HG03039 (cell line): ENCODE results near the gene RFC1.
"Not testable (repeated sequence)": the region's sequence is repeated elsewhere in the genome, so short reads cannot be mapped to it uniquely, and the experiment has no call there.

Source experiments
- ATAC-seq: cut with Tn5 transposase; IDR thresholded peaks from one replicate; pipeline ENCODE4 v1.9.1; 2021; ENCODE audit warnings: mild to moderate bottlenecking, moderate library complexity; ENCODE audit not compliant: unreplicated experiment

The RFC1 gene

DNA sequence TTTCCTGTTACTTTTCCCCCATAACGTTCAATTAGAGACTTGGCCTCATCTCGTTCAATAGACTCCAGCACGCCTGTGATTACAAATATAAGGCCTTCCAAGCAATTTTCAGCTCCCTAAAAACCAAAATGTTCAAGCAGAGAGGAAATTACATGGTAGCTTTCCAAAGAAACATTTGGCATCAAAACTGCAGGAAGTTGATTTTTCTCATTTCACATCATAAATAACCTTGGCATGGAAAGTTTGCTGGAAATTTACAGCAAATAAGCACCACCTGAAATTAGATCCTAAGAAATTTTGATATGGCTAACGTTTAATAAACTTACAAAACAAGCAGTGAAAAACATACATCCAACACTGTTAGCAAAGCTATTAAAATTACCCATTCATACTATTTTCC lies 53.3 kb downstream of the RFC1 start:
- no peak for ATAC-seq

DNA sequence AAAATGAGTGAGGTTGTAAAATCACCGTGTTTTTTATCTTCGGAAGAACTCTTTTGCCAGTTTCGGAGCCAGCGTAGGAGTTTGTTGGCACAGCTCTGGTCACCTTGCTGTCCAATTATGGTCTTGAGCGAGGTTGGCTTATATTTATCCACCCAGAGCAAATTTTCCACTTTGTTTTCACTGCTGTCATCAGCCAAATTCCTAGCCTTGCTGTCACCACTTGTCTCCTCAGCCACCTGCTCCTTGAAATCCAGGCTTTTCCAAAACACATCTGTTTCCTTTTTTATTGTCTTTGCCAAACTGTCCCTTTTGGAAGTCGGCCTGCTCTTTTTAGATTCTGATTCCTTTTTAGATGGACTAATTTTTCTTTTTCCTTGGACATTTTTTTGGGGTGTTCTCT lies 57.6 kb downstream of the RFC1 start:
- ATAC-seq, result no peak

DNA sequence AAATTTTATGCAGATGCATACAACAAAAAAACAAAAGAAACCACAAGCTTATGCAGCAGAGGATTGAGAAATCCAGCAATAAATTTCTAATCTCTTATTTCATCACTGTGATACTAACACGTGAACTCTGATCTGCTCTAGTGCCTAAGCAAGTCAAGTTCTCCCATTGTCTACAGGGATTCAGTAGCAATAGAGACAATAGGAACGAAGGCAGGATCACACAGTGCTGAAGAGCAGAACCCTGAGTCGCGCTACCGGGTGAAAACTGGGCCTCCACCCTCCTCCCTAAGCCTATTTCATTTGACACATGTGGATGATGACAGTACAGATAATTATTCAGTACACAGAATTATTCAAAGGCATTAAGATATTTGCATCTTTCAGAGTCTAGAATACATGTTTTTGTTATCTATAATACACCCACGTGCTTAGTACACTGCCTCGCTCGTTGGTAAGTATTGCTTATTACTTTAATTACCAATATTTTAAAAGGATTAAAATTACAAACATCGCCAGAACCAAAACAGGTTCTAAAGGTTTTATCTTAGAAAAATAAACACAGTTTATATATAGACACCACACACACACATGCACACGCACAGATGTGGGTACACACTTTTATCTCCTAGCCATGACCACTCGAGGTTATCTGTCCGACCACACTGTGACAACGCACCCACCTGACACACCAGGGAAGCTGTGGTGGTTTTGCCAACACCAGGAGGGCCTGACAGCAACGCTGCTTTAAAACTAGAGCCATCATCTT lies 60.1 kb downstream of the RFC1 start:
- no peak for ATAC-seq

DNA sequence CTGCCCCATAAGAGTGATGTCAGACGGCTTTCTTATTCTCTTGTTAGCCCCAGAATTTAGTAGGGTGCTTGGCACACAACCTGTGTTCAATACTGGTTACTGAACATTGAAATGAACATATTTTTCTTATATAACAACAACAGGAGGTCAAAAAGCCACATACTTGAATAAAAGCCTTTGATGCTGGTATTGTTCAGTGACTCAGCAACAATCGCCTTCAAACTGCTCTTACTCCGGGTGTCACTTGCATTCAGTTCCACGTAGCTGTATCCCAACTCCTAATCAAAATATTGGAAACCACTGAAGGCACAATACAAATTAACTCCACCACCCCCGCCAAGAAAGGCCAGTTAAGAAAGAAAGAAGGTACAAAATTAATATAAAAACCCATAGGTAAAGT lies 61.5 kb downstream of the RFC1 start:
- ATAC-seq, result no peak

DNA sequence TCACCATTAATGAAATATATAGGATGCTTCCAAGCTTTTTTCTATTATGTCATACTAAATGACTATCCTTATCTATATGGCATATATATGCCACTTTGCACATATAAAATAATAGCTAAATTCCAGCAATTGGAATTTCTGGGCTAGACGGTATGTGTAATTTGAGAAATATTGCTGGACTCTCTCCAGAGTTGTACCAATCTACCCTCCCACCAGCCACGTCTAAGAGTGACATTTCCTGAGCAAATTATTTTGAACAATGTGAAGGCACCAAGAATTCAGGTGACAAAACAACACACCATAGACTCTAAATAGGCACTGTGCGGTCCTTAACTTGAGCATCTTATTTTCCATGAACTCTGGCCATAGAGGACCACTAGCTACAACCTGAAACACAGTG lies 62.3 kb downstream of the RFC1 start:
- no peak for ATAC-seq

DNA sequence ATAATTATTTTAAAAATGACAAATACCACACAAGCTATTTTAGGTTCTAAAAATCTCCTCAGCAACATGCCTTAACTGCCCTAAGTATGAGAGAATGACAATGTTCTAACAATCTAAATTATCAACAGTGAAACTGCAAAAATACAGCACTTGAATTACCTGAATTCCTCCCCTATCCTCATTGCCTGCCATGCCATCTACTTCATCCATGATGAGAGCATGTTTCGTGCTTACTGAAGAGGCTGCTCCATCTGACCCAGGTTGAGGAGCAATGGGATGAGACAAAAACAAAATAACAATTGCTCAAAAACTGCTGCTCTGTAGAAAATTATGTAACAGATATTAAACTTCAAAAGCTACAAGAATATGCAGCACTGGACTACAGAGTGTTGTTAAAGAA lies 63.3 kb downstream of the RFC1 start:
- ATAC-seq, result no peak

DNA sequence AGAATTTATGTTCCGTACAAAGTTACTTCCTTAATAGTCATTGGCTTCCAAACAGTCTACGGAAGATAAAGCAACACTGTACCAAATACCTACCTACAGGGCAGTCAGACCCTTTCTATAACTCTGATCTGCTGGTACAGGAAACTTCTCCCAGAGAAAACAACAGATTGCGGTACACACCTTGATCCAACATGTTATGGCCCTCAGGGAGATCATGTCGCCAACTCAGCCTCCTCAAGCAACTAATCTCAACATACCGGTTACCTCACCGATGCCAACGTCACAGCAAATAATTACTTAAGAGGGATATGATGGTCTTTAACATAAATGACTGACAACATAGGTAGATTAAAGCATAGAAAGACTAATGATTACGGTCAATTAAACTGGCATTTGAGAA lies 70.4 kb downstream of the RFC1 start:
- ATAC-seq, result no peak

DNA sequence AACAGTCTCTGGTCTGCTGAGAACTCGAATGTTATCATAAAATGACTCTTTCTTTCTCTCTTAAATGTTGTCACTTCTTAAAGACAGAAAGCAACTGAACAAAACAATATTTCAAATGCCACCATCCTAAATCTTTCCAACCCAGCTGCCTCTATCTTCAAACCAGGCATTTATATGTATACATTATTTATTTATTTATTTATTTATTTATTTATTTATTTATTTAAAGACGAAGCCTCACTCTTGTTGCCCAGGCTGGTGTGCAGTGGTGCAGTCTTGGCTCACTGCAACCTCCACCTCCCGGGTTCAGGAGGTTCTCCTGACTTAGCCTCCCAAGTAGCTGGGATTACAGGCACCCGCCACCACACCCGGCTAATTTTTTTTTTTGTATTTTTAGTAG lies 73.7 kb downstream of the RFC1 start:
- ATAC-seq, result not testable (repeated sequence)

DNA sequence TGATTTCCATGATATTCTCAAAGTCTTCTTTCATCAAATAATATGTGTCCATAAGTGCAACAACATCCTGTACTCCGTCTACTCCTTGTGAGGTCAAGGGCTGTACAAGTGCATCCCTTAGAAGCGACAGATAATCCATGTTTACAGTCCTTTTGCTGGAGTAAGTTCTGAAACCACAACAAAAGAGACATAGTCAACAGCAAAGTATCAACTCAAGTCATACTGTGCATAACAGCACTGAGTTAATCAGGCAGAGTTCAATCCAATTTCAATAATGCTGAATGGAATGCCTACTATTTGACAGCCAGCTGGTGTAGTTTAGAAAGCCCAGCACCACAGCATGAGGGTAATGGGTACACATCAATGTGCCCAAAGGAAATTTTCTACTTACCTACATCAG lies 74.5 kb downstream of the RFC1 start:
- ATAC-seq, result no peak

DNA sequence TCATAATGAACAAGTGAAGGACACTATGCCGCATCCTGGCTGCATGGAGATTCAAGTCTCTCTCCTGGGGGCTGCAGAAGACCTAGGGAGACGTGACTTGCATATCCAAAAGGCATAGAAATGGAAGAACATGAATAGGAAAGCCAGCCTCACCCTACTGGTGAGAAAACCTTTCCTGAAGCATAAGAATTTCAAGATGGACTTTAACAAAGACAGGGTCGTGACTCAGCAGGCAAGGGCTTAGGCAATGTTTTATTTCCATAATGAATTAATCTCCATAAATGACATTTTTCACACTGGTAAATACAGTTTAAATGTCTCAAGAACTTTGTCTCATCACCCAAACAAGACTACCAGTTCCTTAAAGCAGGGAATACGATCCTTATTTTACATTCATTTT lies 78.9 kb downstream of the RFC1 start:
- no peak for ATAC-seq

DNA sequence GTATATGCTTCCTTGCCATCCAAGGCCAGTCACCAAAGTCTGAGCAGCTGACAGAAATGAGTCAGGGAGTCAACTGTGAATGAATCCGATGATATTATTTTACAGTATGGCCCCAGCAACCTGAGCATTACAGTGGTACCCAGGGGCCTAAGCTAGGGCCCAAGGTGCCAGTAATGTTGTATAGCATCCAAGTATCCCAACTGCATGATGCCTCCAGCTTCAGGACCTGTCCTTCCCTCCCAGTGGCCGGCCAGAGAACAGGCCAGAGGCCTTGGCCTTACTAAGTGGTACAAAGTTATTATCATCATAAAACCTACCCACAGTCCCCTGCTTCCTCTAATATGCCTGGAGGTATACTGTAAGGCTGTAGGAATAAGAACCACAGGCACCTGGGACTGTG lies 79.9 kb downstream of the RFC1 start:
- ATAC-seq, result no peak

DNA sequence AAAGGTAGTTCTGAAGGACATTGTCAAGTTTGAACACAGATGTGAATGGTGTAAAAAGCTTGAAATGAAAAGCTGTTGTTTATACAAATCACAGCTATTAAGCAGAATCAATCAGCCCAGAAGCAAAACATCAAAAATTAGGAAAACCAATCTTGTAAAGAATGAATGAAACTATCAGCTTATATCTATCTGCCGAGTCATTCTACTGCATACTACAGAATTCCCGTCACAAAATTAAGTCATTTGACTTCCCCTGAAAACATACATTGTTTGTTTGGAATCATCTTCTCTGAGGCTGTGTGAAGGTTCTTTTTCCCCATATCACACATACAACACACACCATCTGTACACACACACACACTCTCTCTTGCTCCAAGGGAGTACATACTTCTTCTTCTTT lies 80.3 kb downstream of the RFC1 start:
- ATAC-seq, result no peak

DNA sequence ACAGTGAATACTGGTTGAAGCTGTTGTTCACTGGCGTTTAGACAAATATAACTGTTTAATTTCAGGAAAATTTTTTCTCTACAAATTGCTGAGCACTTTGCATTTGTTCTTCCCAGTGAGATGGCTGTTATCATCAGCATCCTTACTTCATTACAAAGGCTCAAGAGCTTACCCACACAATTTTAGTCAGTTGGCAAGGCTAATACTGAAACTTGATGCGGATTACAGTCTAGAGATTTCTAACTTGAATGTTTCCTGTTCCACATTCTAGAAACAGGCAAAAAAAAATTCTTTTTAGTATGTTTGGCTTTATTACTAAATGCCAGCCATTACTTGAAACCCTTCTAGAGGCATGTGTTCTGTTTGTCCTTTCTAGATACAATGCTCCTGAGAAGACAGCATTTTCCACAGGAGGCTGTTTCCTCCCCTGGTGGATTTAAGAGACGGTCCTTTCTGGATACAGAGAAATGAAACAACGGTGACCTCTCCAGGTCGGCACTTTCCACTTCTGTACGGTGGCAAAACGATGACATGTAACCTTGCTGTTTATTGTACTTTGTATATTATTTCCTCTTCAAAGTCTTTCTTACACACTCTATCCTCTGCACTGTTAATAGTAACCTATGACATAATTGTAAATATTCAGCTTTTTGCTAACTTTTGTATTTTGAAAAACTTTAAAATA lies 80.9 kb downstream of the RFC1 start:
- no peak for ATAC-seq

DNA sequence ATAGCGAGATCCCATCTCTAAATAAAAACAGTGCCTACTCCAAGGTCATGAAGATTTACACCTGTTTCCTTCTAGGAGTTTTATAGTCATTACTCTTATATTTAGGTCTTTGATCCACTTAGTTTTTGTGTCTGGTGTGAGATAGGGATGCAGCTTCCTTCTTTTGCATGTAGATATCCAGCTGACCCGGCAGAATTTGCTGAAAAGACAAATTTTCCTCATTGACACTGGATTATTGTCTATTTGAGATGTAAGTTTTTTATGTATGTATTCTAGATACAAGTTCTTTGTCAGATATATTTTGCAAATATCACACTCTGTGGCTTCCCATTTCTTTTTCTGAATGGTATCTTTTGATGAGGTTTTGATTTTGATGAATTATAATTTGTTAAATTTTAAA lies 85.4 kb downstream of the RFC1 start:
- ATAC-seq, result no peak

DNA sequence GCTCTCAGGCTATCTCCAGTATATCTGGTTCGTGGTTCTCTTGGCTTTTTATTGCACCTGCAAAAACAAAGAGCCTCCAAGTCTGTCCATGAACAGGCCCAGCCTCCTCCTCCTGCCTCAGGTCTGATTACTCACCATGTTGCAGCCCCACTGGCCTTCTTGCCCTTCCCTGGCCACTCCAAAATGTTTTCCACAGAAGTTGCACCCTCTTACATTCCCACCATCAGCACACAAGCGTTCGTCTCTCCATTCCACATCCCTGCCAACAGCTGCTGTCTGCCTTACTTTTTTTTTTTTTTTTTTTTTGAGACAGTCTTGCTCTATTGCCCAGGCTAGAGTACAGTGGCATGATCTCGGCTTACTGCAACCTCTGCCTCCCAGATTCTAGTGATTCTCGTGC lies 86.7 kb downstream of the RFC1 start:
- no peak for ATAC-seq

DNA sequence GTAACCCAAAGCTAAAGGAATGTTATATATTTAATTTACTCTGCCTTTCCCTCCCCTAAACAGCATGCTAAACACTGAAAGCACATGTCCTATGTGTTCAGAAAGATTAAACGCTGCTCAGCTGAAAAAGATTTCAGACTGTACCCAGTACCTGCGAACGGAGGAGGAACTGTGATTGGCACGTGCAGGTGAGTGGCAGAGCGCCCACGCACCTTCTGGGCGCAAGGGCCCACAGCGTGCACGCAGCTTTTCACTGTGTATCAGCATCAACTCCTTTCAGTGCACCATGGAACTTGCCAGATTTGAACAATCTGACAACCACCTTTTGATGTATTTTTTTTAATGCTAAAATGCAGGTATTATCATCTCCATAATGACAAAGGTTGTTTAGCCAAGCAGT lies 87.7 kb downstream of the RFC1 start:
- no peak for ATAC-seq

DNA sequence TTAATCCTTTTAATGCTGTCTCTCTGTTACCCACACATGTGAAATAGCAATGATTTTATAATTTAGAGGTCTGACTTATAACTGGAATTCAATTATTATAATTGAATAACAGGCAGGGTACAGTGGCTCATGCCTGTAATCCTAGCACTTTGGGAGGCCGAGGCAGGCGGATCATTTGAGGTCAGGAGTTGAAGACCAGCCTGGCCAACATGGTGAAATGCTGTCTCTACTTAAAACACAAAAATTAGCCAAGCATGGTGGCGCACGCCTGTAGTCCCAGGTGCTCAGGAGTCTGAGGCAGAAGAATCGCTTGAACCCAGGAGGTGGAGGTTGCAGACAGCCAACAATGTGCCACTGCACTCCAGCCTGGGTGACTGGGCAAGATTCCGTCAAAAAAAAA lies 88.5 kb downstream of the RFC1 start:
- not testable (repeated sequence) for ATAC-seq

DNA sequence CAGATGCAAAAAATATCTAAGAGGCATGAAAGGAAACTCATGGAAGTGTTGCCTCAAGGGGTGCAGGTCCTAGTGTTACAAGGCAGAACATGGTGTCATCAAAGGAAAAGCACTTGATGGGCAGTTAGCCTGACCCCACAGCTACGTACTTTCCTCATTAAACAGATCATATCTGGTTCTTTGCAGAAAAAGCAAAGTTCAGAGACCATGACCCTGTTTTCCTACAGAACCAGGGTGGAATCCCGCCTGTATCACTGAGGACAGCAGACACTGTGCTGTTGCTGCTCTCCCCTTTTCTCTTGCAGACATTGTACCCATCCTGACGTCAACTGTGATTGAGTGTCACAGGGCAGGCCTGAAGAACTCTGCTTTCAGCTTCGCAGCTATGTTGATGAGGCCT lies 91.7 kb downstream of the RFC1 start:
- ATAC-seq, result no peak

DNA sequence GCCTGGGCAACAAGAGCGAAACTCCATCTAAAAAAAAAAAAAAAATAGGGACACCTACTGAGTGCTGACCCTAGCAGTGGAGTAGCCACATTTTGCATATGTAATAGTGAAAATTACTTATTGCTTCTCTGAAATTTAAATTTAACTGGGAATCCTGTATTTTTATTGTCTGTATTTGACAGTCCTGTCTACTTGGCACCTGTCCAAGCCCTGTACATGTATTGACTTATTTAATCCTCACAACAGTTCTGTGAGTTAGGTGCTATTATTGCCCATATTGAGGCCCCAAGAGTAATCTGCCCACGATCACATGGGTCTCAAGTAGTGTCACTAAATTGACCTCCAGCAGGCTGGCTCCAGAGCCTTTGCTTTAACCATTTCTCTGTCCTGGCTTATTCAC lies 102.3 kb downstream of the RFC1 start:
- no peak for ATAC-seq

DNA sequence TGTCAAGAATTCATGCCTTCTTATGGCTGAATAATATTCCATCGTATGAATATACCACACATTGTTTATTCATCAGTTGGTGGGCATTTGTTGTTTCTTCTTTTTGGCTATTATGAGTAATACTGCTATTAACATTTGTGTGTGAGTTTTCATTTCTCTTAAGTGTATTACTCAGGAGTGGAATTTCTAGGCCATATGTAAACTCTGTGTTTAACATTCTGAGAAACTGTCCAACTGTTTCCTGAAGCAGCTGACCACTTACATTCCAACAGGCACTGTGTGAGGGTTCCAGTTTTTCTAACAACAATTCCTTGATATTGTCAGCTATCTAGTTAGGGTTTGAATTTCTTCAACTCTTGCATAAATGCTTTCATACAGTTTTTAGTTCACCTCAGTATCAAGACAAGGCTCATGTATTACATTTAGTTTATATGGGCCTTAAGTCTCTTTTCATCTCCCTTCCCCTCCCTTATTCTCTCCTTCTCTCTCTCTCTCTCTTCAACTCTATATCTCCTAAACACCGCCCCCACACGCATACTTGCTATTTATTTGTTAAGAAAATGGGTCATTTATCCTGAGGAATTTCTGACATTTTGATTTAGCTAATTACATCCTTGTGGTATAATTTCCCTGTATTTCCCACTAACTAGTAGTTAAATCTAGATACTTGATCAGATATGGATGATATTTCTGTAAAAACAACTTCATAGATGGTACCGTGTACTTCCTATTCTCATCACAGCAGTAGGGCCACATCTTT lies 106.4 kb downstream of the RFC1 start:
- ATAC-seq, result no peak

DNA sequence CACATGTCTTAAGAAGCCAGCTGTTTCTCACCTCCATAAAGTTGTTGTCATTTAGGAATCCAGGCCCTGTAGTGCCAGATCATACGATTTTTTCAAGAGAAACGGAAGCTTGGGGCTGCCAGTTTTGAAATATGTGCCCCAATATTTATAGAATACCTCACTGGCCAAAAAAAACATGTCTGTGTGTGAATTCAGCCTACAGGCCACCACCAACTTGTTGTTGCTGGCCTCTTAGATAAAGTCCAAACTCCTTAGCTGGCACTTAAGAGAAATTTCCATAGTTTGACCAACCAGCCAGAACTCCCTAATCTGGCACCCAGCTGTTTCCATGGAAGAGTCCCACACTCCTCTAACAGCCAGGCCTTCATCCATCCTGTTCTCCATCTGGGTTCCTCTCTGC lies 109.7 kb downstream of the RFC1 start:
- no peak for ATAC-seq

DNA sequence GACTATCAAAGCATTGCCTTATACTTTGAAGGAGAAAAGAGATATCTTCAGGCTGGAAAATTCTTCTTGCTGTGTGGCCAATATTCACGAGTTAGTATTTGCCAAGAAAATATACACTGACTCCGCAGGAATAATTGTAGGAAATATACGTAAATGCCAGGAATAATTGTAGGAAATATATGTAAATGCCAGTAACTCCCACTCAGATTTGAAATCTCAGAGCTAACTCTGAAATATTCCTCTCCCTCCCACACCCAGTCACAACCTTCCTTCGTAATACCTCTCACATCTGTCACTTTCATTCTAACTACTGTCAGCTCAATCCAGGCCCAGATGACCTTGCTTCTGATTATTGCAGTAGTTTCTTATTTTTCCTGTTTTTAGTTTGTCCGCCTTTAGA lies 110.3 kb downstream of the RFC1 start:
- no peak for ATAC-seq
